Germinal center (tissue), 1 donor: ENCODE results near the gene WFIKKN2.

ENCODE experiments used
- DNase-seq: peaks from one replicate; pipeline ENCODE4 v3.0.0; 2012; ENCODE audit warnings: mixed read lengths, low spot score

WFIKKN2 gene

DNA sequence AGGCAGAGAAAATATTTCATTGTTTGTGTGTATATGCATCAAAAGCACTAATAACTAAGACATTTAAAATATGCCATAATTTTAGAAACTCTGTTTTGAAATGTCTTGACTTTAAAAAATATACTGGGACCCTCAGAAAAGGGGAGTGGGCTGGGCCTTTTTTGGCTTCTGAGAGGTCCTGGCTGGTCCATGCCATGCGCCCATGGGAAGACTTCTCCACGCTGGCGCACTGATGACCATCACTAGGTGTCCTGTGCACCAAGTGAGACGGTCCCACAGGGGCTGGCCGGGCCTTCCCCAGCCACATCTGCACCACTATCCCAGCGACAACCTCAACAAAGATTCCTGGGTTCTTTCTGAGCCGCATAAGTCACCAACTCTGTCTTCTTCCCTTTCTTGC lies 27.0 kb upstream of the WFIKKN2 start:
- no peak for DNase-seq

DNA sequence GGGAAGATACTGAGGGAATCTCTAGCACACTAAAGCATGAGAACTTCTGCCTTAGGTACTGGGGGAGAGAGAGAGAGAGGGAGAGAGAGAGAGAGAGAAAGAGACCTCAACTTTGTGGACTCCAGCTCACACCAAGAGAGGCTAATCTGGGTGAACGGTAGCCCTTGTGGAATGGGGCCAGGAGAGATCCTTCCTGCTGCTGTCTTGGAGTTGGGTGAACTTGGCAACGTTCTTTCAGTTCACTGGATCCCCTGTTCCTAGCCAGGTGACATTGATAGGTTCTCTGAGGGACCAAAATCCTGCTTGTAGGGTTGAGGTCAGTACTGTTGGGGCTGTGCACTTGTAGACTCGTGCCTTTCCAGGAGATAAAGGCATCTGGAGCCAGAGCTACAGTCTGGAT lies 26.5 kb upstream of the WFIKKN2 start:
- DNase-seq = no peak

DNA sequence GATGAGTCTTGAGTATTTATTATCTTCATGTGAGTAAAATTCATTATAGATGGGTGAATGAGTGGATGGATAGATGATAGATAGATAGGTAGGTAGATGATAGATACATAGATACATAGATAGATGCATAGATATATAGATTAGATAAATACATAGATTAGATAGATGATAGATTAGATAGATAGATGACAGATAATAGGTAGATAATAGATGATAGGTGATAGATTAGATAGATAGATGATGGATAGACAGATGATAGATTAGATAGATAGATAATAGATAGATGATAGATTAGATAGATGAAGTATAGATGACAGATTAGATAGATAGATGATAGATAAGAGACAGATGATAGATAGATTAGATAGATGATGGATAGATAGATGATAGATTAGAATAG lies 21.8 kb upstream of the WFIKKN2 start:
- no peak for DNase-seq

DNA sequence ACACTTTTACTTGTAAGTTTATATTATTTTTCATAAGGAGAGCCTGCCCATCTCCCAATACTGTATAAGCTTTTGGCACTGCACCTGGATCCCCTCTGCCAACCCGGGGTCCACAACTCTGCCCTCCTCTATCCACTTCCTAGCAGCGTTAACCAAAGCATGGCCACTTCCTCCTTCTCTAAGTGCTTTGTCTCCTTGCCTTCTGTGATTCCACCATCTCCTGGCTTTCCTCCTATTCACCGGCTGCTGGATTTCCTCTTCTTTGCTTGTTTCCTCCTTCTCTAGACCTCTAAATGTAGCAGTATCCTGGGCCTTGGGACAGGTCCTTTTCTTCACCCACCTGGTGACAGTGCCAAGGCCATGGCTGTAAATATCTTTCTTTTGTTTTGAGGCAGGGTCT lies 20.0 kb upstream of the WFIKKN2 start:
- no peak for DNase-seq

DNA sequence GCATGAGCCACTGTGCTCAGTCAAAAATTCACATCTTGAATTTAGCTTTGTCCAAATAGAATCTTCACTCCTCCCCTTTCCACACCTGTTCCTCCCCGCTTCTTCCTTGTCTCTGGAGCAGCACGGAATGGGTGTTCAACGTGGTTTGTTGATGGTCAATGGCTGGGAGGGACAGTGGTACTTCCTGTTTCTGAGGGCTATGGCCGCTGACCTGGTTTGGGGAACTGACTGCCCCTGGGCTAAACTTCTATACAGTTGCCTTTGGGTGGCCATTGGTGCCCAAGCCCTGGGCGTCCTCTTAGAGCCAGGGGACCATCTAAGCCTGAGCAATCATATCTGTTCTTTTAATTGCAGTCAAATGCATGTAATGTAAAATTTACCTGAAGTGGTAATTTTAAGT lies 19.1 kb upstream of the WFIKKN2 start:
- no peak for DNase-seq

DNA sequence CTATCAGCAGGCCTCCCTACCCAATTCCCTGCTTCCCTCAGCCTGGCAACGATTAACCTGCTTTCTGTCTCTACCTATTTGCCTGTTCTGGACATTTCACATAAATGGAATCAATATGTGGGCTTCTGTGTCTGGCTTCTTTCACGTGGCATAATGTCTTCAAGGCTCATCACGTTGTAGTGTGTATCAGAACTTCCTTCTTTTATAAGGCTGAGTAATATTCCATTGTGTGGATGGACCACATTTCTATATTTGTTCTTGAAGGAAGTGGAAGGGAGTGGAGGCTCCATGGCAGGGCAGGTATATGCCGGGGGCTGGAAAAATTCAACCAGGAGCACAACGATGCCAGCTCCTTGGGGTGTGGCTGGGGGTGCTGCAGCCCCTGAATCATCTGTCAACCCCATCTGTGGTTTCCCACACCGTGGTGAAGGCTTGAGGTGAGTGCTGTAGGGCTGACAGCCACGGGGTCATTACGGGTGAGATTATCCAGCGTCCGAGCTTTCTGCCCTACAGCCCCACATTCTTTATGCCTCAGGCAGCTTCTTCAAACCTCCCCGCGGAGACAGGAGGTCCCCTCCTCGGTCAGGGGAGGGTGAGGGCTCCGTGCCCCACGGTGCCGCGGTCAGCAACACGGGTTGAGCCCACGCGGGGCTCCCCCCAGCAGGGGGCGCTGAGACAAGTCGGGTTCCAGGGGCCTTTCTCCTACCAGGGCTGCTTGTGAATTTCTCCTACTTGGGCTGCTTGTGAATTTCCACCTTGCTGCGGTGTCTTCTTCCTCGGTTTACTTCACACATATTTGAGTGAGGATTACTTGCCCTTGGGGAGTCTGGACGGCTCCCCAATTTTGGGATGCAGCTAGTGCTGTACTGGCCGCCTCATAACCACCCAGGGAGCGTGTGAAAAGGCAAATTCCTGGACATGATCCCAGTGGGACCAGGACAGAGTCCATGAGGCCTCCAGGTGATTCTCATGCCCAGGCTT lies 18.3 kb upstream of the WFIKKN2 start:
- DNase-seq = peak; percentile 77

DNA sequence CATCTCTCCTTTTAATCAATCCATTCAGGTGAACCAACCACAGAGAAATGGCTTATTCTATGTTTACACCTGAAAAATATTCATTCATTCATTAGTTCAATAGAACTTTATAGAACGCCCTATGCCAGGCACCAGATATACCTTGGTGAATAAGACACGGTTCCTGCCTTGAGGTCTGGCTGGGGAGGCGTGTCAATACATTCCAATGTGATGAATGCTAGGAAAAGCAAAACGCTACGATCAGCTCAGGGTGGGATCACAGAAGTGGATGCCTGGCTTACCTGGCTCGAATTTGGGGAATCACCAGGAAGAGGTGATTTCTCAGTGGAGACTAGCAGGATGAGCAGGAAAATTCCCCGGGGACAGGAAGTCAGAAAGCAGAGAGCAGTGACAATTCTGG lies 17.5 kb upstream of the WFIKKN2 start:
- DNase-seq = no peak

DNA sequence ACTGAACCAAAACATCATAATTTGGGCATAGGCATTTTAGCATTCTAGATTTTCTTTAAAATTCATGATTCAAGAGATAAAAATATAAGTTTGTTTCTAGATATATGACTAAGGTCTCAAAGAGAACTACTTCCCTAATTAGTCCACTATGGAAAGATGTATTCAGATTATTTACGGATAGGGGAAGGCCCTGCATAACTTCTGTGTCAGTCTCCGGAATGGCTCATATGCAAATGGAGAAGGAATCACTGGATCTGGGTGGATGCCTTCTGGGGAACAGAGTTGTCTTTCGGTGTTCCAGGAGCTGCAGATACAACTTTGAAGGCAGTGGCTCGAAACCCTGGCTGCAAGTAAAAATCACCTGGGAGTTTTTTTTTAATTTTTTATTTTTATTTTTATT lies 17.1 kb upstream of the WFIKKN2 start:
- DNase-seq = no peak

DNA sequence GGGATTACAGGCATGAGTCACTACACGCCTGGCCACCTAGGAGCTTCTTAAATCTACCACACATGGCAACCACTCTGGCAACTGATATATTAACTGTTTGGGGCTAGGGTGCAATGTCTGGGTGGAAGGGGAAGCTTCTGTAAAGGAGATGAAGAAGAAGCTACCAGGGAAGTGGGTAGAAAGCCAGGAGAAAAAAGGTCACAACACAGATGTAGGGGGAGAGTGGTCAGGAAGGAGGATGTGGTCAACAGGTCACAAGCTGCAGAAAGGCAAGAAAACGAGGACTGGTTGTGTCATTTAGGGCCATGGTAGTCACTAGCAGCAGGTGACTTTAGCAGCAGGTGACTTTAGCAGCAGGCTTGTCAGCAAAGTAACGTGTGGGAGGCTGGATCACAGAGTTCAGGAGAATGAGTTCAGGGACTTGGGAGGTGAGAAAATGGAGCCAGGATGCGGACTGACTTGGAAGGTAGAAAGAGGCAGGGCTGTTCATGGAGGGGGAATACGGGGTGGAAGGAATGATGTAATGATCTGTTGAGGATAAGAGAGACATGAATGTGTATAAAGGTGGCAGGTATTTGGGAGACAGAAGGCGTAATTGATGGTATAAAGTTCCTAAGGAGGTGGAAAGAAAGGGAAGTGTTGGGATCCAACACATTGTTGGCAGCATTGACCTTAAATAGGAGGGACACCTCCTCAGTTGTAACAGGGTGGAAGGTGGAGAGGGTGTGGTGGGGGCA lies 16.3 kb upstream of the WFIKKN2 start:
- DNase-seq = no peak

DNA sequence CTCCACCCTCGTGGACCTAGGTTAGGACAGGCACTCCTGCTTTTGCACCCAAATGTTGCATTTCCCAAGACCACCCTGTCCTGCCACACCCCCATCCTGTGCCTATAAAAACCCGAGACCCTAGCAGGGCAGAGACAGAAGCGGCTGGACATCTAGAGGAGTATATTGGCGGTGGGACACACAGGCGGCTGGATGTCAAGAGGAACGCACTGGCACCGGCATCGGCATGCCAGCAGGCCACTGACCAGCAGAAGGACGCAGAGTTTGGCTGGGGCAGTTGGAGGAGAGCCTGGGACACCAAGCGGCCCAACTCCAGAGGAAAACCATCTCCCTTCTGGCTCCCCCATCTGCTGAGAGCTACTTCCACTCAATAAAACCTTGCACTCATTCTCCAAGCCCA lies 14.7 kb upstream of the WFIKKN2 start:
- DNase-seq = no peak

DNA sequence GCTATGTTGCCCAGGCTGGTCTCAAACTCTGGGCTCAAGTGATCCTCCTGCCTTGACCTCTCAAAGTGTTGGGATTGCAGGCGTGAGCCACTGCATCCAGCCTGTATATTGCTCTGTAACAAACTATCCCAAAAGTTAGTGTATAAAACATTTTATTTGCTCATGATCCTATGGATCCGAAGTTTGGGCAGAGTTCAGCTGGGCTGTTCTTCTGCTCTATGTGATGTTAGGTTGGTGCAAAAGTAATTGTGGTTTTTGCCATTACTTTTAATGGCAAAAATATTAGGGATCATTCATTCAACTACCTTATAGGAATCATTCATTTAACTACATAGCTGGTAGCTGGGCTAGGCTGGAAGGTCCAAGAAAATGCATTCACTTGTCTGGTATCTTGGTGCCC lies 12.8 kb upstream of the WFIKKN2 start:
- DNase-seq = no peak

DNA sequence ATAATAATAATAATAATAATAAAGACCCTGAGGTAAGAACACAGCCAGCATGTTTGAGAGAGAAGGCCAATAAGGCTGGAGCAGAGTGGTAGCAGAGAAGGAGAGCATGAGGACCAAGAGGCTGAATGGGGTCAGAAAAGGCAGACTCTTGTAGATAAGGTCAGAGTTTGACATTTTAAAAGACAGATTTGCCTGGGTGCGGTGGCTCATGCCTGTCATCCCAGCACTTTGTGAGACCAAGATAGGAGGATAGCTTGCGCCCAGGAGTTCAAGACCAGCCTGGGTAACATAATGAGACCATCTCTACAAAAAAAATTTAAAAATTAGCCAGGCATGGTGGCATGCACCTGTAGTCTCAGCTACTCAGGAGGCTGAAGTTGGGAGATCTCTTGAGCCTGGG lies 11.0 kb upstream of the WFIKKN2 start:
- no peak for DNase-seq

DNA sequence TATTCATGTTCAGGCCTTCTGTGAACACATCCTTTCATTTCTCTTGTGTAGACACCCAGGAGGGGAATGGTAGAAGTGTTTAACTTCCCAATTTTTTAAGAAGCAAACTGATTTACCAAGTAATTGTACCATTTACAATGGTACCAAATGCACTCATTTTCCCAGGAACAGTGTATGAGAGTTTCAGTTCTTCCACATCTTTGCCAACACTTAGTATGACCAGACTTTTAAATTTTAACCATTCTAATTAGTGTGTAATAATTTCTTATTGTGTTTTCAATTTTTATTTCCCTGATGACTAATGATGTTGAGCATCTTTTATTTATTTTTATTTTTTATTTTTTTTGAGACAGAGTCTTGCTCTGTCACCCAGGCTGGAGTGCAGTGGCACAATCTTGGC lies 10.2 kb upstream of the WFIKKN2 start:
- no peak for DNase-seq

DNA sequence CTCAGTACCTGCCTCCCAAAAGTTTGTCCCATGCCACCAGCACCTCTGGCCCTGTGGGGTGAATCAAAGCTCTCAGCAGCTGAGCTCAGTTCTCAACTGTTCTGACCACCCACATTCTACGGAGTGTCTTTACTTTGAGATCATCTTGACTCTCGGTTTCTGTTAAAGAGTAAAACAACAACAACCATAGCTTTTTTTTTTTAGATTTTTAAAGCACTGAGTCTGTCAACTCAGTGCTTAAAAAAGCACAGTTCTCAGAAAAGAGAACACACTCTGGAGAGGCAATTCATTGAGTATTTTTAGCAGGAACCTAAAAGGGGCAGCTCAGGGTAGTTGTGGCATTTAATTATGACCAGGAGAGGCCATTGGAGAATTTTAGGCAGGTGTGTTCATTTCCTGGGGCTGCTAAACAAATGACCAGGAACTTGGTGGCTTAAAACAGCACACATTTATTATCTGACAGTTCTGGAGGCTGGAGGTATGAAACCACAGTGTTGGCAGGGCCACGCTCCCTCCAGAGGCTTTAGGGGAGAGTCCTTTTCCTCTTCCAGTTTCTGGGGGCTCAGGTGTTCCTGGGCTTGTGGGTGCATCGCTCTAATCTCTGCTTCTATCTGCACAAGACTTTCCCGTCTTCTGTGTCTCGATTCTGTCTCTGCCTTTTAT lies 6.7 kb upstream of the WFIKKN2 start:
- no peak for DNase-seq

DNA sequence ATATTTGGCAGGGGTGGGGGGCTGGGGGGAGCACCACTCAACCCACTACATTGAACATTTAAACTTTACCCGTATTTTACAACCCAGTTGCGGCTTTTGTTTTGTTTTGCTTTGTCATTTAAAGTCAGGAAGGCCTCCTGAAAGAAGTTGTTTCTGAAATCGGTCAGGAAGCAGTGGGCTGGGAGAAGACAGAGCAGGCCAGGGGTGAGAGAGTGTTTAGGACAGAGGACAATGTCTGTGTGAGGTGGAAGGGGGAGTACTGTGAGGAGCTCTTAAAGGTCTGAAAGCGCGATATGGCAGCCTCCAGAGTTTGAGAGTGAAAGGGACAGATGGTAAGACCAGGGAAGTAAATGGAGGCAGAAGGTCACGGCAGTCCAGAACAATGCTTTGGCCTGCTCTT lies 6.1 kb upstream of the WFIKKN2 start:
- DNase-seq = no peak

DNA sequence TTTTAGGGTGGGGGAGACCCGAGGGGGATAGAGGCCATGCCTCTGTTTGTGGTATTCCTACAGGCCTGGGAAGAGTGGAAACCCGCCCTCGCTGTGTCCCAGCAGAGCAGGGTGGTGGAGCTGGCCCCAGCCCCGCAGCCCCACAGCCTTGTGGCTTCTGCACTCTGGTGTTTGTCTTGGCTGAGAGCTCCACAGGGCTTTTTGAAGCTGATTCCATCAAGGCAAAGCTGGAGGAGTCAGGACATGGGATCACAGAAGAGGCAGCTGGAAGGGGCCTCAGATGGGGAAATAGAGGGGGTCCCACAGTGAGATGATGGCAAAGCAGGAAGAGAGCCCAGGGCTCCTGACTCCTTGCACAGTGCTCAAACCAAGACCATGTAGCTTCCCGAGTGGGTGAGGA lies 5.0 kb upstream of the WFIKKN2 start:
- no peak for DNase-seq

DNA sequence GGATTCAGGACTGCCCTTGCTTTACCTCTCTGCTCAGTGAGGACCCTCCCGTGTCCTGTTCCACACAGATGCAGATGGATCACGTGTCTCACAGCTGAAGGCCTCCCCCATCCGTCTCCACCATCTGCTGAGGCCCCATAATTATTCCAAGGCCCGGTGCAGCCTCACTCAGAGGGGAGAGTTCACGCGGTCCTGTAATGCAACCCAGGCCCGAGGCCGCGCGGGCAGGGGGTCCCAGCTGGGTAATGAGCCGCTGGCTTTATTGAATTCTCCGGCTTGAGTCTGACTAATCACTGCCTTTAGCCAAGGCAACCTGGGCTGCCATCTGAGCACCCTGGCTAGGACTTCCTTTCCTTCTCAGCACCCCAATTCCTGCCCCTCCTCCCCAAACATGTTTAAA lies 4.4 kb upstream of the WFIKKN2 start:
- DNase-seq = no peak

DNA sequence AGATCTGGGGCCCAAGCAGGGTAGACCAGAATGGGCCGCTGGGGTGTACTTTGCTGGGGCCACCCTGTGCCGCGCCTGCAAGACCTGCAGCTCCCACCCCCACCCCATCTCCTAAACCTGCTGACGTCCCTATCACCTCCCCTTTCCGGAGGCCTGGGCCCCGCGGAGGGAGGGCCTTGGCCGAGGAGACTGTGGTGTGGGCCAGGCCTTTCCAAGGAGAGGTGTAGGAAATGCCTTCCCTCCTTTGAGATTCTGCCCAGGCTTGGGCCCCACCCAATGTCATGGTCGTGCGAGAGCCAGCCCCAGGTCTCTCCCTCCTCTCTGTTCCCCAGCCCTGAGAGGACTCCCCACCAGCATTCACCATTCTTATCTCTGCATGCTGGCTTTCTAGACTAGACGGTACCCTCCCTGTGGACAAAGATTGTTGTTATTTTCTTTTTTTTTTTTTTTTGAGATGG lies 3.9 kb upstream of the WFIKKN2 start:
- no peak for DNase-seq

DNA sequence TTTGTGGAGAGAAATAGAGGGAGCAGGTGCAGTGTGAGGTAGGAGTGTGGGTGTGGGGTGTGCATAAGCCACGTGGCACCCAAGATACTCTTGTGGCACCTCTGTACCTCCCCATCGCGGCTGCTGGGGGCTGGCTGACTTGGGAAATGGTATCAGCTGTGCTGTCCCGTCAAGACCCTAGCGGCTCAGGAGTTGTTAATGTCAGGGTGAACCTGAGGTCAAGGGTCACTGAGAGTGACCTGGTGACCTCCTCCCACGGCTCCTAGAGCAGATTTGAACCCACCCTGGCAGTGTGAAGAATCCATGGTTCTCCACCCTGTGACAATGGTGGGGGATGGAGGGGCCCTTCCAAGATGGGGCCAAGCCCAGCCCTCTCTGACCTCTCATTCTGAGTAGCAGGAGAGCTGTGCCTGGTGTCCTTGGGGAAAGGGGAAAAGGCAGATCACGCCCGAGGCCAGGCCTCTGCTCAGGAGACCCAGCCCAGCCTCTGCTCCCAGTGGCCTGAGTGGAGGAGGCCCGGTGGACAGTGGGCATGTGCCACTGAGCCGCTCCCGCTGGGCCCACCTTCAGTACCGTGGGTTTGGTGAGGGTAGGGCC lies 3.0 kb upstream of the WFIKKN2 start:
- DNase-seq = no peak

DNA sequence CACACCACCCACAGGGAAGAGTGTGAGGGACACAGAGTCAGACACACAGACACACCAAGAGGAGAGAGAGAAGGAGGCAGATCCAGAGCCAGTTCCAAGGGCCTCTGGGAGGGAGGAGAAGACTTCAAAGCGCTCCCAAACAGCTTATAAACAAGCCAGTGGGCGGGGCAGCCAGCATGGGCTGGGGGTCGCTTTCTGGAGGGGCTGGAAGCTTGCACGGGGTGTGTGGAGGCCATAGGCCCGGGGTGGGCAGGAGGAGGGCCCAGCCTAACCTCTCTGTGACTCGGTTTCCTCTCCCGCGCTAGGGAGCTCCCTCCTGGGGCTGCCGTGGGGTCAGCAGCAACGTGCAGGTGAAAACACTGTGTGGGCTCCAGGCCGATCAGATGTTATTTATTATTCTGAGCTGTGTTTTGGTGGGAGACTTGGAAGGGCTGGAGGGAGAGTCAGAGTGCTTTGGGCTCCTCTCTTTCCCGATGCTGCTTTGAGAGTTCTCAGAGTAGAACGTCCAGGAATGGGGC lies 2.5 kb upstream of the WFIKKN2 start:
- no peak for DNase-seq

DNA sequence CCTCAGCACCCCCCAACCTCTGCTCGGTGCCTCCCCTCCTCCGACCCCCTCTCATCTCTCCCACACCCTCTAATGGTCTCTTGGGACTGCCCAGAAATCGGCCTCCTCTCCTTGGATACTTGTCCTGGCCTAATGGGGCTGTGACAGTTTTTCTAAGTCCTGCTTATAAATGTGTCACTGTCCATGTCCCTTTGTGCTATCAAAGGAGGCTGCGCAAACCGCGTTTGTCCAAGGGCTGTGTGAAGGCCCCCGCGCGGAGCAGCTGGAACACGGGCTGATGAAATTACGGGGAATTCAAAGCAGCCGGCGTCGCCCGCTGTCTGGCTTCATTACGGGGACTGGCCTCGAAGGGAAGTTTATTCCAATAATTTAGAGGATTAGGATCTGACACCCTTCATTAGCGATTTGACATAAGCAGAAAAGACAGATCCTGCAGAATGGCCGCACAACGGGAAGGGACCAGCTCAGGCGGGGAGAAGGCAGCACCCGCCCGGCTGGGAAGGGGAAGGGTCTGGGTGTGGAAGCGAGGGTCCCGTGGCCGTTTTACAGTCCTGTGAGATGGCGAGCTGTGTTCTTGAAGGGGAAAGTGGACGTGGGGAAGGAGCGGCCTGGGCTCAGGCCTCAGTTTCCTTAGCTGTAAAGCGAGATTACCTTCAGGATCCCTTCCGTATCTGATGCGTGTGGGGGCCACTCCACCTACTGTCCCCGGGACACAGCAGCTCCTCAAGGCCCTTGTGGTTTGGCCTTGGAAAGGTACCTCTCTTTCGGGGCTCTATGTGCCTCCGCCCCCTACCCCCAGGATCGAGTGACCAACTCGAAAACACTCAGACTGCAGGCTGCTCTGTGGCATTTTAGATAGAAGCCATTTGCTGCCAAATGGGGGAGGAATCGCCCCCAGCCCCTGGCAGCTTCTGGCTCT lies 1.6 kb upstream of the WFIKKN2 start:
- no peak for DNase-seq
